K562 (cell line): Measurements from ENCODE around the gene ITGB5.

Source experiments
- BRD4 ChIP-seq: fragments of 200-600 bp; sonication (generic); IDR thresholded peaks from 2 replicates; pipeline ENCODE4 v1.6.1; 2017; ENCODE audit warnings: inconsistent platforms
- CTCF ChIP-seq, 3 experiments: IDR thresholded peaks in 2 of 3; conservative IDR thresholded peaks in 1 of 3; 2 replicates each; pipeline ENCODE4 v1.5.1; 2011 to 2012; ENCODE audit warnings: low read length in 3 of 3, mild to moderate bottlenecking in 3 of 3, control low read depth in 2 of 3, improper control_type of control experiment in 1 of 3, inconsistent platforms in 1 of 3, low read depth in 1 of 3, mixed read lengths in 1 of 3, moderate library complexity in 1 of 3; ENCODE audit not compliant: insufficient read depth in 2 of 3
- EGR1 ChIP-seq: fragments of 450-650 bp; conservative IDR thresholded peaks from 2 replicates; pipeline ENCODE4 v1.6.1; 2017; ENCODE audit warnings: mild to moderate bottlenecking
- EP300 ChIP-seq: IDR thresholded peaks from 2 replicates; pipeline ENCODE4 v1.6.1; 2012; ENCODE audit warnings: low read length, improper control_type of control experiment
- EZH2 ChIP-seq: IDR thresholded peaks from 2 replicates; pipeline ENCODE4 v1.6.1; 2012; ENCODE audit warnings: low read depth, mild to moderate bottlenecking, inconsistent platforms, low read length, borderline replicate concordance
- HNRNPK ChIP-seq: fragments of 200-400 bp; formaldehyde crosslinking; IDR thresholded peaks from one replicate; pipeline ENCODE4 v1.6.1; 2018; ENCODE audit warnings: mild to moderate bottlenecking, low read depth, low read length; ENCODE audit not compliant: poor library complexity, severe bottlenecking
- LEF1 ChIP-seq: fragments of 450-650 bp; IDR thresholded peaks from 2 replicates; pipeline ENCODE4 v1.6.1; 2016; ENCODE audit warnings: mild to moderate bottlenecking
- RAD21 ChIP-seq, 2 experiments: fragments of 250-450 bp in 1 of 2; fragments of 450-650 bp in 1 of 2; sonication (Bioruptor Pico) in 1 of 2; formaldehyde crosslinking in 1 of 2; IDR thresholded peaks in 1 of 2; conservative IDR thresholded peaks in 1 of 2; 2 replicates each; pipeline versions ENCODE4 v1.4.0 to v1.8.0; 2020 to 2022; ENCODE audit warnings: mild to moderate bottlenecking in 2 of 2, moderate library complexity in 1 of 2
- SMC3 ChIP-seq: conservative IDR thresholded peaks from 2 replicates; pipeline ENCODE4 v1.6.1; 2011; ENCODE audit warnings: low read depth, low read length, improper control_type of control experiment; ENCODE audit not compliant: insufficient read depth
- SNIP1 ChIP-seq: fragments of 450-650 bp; IDR thresholded peaks from 2 replicates; pipeline ENCODE4 v1.7.1; 2017; ENCODE audit warnings: low read depth, mild to moderate bottlenecking
- ZBED1 ChIP-seq: IDR thresholded peaks from 2 replicates; pipeline ENCODE4 v1.6.1; 2014
- TF ChIP-seq, protein P1 (sequence below): sonication (generic); IDR thresholded peaks from 2 replicates; pipeline ENCODE4 v1.6.1; 2016

DNA sequence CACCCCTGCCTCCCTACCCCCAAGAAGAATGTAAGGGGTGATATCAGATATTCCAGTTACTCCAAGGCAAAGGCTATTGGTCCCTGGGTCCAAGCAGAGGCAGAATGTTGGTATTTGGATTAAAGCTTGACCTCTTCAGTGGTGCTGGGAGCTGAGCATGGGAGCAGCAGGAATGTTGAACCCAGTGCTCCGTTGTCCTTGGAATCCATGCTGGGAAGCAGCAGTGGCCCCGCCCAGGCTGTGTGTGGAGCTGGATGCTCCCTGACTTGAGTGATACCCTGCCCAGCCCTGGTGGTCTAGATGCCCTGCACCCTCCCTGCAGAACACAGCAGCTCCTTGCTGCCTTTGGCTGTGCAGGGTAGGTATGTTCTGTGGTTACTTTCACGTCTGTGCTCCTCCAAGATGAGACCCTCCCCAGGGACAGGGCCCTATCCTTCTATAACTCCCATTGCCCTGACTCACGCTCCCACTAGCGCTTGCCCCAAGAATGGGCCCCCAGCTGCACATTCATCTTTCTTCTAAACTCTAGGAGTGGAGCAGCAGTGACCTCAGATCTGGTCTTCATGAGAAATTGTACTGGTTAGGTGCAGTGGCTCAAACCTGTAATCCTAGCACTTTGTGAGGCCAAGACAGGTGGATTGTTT lies 121.8 kb downstream of the ITGB5 start:
- TF ChIP-seq SNIP1 (no peak), LEF1 (no peak), RAD21 (CRISPR knock-in tag; conservative IDR thresholded peaks at IDR 0.05 in 1 of 2, IDR thresholded peaks at IDR 0.05 in 1 of 2) (no peak), SMC3 (no peak), CTCF (IDR thresholded peaks at IDR 0.05 in 2 of 3, conservative IDR thresholded peaks at IDR 0.05 in 1 of 3; ENCODE audit: insufficient read depth in 2 of 3, low read depth in 1 of 3, low read length in 3 of 3) (no peak), ZBED1 (no peak), BRD4 (no peak), EP300 (no peak), HNRNPK (no peak), EZH2 (no peak), EGR1 (no peak)
- TF ChIP-seq, protein P1, sequence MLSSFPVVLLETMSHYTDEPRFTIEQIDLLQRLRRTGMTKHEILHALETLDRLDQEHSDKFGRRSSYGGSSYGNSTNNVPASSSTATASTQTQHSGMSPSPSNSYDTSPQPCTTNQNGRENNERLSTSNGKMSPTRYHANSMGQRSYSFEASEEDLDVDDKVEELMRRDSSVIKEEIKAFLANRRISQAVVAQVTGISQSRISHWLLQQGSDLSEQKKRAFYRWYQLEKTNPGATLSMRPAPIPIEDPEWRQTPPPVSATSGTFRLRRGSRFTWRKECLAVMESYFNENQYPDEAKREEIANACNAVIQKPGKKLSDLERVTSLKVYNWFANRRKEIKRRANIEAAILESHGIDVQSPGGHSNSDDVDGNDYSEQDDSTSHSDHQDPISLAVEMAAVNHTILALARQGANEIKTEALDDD, result no peak
